SJSA1 (cell line): ENCODE results near the gene PRDM2. TPM values are rescaled to one million over a fixed set of nuclear protein-coding genes. Genes with fewer than 3 reads are reported as not detected.

Experiments used
- DNase-seq, 2 experiments: peaks; one replicate each; pipeline ENCODE4 v3.0.0-alpha.2; 2015 to 2020; ENCODE audit warnings: low spot score in 2 of 2, low read depth in 1 of 2
- H3K27ac ChIP-seq: fragments of 250-450 bp; sonication (Bioruptor Pico); 2 replicates; pipeline ENCODE4 v1.5.1; 2020; ENCODE audit warnings: mild to moderate bottlenecking, moderate library complexity
- H3K27me3 ChIP-seq: fragments of 250-450 bp; sonication (Bioruptor Pico); replicated peaks from 2 replicates; pipeline ENCODE4 v1.5.1; 2020; ENCODE audit warnings: mild to moderate bottlenecking, moderate library complexity
- H3K36me3 ChIP-seq: fragments of 250-450 bp; sonication (Bioruptor Pico); 2 replicates; pipeline ENCODE4 v1.5.1; 2020; ENCODE audit warnings: mild to moderate bottlenecking
- H3K4me1 ChIP-seq: fragments of 250-450 bp; sonication (Bioruptor Pico); replicated peaks from 2 replicates; pipeline ENCODE4 v1.6.1; 2021; ENCODE audit warnings: mild to moderate bottlenecking
- H3K4me3 ChIP-seq: fragments of 250-450 bp; sonication (Bioruptor Pico); 2 replicates; pipeline ENCODE4 v1.5.1; 2020; ENCODE audit warnings: mild to moderate bottlenecking
- H3K9me3 ChIP-seq: fragments of 250-450 bp; sonication (Bioruptor Pico); replicated peaks from 2 replicates; pipeline ENCODE4 v1.5.1; 2020; ENCODE audit warnings: mild to moderate bottlenecking
- total RNA-seq: library from RNA; depleted of rRNA; stranded (reverse); fragments of >200 nt; shearing (Covaris generic); gene quantifications from 2 replicates; pipeline ENCODE4 v1.2.3, GENCODE V29; 2014

Gene PRDM2
- total RNA-seq, 1 experiment from 2014 or later, result 13.9 TPM

DNA sequence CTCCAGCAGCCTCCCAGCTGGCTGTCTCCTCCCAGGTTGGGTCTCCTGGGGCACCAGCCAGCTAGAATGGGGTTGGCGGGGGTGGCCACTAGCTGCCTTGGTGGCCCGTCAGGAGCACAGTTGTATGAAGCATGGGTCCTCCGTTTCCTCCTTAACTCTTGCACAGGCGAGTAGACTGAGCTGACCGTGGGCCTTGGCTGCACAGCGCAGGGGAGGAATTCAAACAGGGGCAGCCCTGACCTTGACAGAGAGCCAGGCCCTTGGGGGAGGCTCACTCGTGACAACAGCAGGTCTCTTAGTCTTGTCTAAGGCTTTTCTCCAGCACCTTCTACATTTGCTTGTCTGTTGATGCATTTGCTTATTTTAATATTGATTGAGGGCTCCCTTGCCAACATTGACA lies 114.1 kb downstream of the PRDM2 start:
- no peak overlapping the region for H3K27ac ChIP-seq
- no peaks in the 10 kb centered on the region for H3K4me1 ChIP-seq
- no peaks in the 10 kb centered on the region for H3K9me3 ChIP-seq
- DNase-seq, result no peak
- H3K4me3 ChIP-seq, result no peak overlapping the region
- no peaks in the 10 kb centered on the region for H3K36me3 ChIP-seq
- no peaks in the 10 kb centered on the region for H3K27me3 ChIP-seq

DNA sequence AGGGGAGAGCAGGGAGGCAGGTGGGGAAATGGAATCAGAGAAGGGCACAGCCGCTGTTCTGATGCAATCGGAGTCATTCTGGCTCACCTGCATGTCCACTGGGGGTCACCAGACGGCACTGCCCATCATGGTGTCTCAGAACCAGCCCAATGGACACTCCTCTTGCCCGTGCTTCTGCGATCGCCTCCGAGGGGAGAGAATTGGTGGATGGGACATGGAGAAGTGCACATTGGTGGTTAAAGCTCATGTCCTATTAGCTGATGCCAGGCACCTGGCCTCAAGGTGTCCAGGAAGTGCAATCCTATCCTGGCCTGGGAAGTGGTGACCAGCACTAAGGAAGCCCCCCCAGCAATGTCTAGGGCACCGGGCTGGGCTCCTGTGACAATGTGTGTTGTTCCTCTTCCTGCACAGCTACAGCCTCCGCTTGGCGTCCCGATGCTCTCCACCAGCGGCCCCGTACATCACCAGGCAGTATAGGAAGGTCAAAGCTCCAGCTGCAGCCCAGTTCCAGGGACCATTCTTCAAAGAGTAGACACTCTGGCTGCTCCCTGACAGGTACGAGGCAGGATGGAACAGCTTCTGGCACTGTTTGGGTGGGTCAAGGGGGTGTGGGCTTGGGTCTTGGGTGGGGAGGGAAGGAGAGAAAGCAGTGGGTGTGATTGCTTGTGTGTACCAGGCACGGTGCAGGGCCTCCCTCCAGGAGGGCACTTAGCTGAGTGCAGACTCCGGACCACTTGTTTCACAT lies 116.2 kb downstream of the PRDM2 start:
- Histone ChIP-seq H3K27ac (no peak overlapping the region), H3K27me3 (no peaks in the 10 kb centered on the region), H3K36me3 (no peaks in the 10 kb centered on the region), H3K4me1 (no peaks in the 10 kb centered on the region), H3K9me3 (no peaks in the 10 kb centered on the region), H3K4me3 (no peak overlapping the region)
- DNase-seq, result no peak

DNA sequence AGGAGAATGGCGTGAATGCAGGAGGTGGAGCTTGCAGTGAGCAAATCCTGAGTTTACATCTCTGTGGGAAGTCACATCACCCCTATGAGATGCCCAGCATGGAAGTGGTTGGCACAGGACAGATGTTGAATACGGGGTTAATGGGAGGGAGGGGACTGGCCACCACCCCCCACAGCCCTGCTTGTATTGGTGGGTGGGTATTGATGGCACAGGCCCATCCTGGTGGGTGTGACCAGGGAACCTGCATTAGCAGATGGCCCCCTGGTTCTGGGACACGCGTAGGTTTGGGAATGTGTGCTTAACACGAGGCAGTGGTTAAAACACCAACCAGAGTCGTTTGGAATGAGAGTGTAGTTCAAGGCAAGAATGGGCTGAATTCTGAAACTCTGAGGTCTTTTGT lies 117.9 kb downstream of the PRDM2 start:
- Histone ChIP-seq H3K4me3 (no peak overlapping the region), H3K36me3 (no peaks in the 10 kb centered on the region), H3K27ac (no peak overlapping the region), H3K4me1 (no peaks in the 10 kb centered on the region), H3K27me3 (no peaks in the 10 kb centered on the region), H3K9me3 (no peaks in the 10 kb centered on the region)
- DNase-seq, result no peak

DNA sequence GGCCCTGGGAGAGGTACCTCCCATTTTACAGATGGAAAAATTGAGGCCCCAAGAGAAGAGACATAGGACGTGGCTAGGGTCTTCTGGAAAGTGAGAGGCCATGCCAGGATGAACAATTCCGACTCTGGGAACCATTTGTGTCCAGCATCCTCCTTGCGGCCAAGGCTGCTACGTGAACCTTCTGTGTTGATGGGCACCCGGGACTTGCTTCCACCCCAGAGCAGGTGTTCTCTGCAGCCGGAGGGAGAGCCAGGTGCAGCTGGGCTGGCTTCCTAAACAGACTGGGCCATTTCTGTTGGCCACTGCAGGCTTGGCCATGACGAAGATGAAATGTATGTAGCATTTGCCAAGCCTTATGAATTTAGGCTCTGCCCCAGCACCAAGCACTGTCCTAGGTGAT lies 118.9 kb downstream of the PRDM2 start:
- no peaks in the 10 kb centered on the region for H3K4me1 ChIP-seq
- H3K4me3 ChIP-seq, result no peak overlapping the region
- no peaks in the 10 kb centered on the region for H3K27me3 ChIP-seq
- DNase-seq, result peak in 1 of 2 experiments; percentile 32
- no peak overlapping the region for H3K27ac ChIP-seq
- no peaks in the 10 kb centered on the region for H3K36me3 ChIP-seq
- H3K9me3 ChIP-seq, result no peaks in the 10 kb centered on the region

DNA sequence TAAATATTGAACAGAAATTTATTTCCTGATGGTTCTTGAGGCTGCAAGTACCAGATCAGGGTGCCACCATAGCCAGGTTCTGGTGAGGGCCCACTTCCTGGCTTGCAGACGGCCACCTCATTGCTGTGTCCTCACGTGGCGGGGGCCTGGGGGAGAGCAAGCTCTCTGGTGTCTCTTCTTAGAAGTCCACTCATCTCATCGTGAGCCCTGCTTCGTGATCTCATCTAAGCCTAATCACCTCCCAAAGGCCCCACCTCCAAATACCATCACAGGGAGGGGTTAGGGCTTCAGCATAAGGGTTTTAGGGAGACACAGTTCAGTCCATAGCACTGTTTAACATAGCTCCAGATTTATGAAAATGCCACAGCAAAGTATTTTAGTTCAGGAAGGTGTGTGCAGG lies 119.7 kb downstream of the PRDM2 start:
- H3K27me3 ChIP-seq, result no peaks in the 10 kb centered on the region

DNA sequence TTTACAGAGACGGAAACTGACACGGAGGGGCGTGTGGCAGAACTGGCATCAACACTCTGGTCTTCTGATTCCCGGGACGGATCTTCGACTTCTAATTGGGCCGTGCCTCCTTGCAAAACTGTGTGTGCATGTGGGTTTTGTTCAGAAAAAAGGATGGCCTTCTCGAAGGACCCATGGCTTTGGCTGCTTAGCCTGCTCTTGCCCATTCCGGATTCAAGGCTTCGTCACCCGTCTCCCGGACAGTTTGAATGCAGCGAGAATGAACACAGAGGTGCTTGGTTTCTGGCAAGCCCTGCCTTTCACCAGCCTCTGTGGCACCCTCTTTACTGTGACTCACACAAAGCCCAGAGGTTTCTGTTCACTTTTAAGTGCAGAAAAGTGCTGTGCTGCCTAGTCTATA lies 120.1 kb downstream of the PRDM2 start:
- no peak overlapping the region for H3K4me3 ChIP-seq
- no peaks in the 10 kb centered on the region for H3K4me1 ChIP-seq
- peak in 1 of 2 experiments; percentile 21 for DNase-seq
- H3K9me3 ChIP-seq, result no peaks in the 10 kb centered on the region
- H3K36me3 ChIP-seq, result no peaks in the 10 kb centered on the region
- no peaks in the 10 kb centered on the region for H3K27me3 ChIP-seq
- H3K27ac ChIP-seq, result no peak overlapping the region

More for the DNA sequence above, 119.7 kb downstream of the PRDM2 start:
- Histone ChIP-seq H3K4me1 (no peaks in the 10 kb centered on the region), H3K4me3 (no peak overlapping the region), H3K36me3 (no peaks in the 10 kb centered on the region), H3K27ac (no peak overlapping the region), H3K9me3 (no peaks in the 10 kb centered on the region)
- peak in 1 of 2 experiments; percentile 26 for DNase-seq

DNA sequence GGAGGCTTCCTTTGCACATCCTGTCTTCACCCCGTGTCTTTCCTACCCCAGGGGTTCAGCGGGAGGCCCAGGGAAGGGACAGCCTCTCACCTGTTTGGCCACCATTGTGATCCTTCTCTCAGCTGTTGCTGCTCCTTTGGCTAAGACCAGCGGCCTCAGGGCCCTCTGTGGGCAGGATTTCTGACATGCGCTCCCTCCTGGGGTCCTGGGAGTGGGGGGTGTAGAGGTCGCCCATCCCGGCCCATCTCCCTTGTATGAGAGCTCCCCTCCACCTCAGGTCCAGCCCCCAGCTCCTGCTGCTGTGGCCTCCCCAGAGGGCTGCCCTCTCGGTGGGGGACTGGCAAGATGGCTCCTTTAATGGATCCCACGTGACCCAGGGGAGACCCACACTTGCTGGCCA lies 120.5 kb downstream of the PRDM2 start:
- H3K4me3 ChIP-seq, result no peak overlapping the region
- peak in 1 of 2 experiments; percentile 17 for DNase-seq
- no peak overlapping the region for H3K27ac ChIP-seq
- no peaks in the 10 kb centered on the region for H3K9me3 ChIP-seq
- no peaks in the 10 kb centered on the region for H3K36me3 ChIP-seq
- H3K27me3 ChIP-seq, result no peaks in the 10 kb centered on the region
- no peaks in the 10 kb centered on the region for H3K4me1 ChIP-seq

DNA sequence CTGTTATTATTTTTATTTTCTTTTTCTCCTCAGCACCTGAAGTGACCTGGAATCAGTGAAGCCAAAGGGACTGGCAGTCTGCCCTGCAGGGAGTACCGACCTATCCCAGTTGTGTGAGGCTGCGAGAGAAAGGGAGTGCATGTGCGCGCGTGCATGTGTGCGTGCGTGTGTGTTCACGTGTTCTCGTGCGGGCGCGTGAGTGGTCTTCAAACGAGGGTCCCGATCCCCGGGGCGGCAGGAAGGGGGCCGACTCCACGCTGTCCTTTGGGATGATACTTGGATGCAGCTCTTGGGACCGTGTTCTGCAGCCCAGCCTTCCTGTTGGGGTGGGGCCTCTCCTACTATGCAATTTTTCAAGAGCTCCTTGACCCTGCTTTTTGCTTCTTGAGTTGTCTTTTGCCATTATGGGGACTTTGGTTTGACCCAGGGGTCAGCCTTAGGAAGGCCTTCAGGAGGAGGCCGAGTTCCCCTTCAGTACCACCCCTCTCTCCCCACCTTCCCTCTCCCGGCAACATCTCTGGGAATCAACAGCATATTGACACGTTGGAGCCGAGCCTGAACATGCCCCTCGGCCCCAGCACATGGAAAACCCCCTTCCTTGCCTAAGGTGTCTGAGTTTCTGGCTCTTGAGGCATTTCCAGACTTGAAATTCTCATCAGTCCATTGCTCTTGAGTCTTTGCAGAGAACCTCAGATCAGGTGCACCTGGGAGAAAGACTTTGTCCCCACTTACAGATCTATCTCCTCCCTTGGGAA lies 123.3 kb downstream of the PRDM2 start:
- Histone ChIP-seq H3K27me3 (no peaks in the 10 kb centered on the region), H3K9me3 (no peaks in the 10 kb centered on the region), H3K36me3 (no peaks in the 10 kb centered on the region), H3K4me3 (no peak overlapping the region), H3K27ac (no peak overlapping the region), H3K4me1 (no peaks in the 10 kb centered on the region)
- peak in 1 of 2 experiments; percentile 28 for DNase-seq

DNA sequence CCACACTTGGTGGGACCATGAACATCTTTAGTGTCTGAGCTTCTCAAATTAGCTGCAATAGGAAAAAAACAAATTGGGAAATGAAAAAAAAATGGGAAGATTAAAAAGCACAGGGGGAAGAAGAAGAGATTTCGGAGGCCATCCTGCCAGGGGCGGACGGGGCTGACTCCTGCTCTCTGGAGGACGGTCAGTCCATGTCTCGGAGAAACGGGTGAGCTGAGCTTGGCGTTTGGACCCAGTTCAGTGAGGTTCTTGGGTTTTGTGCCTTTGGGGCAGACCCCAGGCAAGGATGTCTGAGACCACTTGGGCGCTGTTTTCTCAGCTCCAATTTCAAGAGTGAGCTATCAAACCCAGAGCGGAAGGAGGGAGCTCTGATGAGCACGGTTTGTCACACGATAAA lies 123.9 kb downstream of the PRDM2 start:
- peak in 1 of 2 experiments; percentile 32 for DNase-seq
- no peaks in the 10 kb centered on the region for H3K4me1 ChIP-seq
- H3K36me3 ChIP-seq, result no peaks in the 10 kb centered on the region

DNA sequence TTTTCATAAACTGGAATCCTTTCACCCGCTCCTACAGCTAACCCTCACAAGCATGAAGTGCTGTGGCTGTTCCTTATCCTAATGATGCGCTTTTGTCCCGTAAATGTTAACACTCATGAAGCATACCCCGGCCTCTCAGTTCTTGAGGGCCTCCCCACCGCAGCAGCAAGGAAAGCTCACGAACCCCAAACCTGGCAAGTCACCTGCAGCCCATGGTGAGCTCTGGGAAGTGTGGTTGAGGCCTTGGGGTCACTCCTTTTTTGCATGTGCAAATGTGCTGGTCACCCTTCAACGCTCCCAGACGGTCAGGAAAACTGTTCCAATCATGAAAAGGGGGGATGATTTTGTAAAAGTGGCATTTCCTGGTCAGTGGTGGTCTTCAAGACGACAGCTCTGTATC lies 124.6 kb downstream of the PRDM2 start:
- peak in 1 of 2 experiments; percentile 24 for DNase-seq
- H3K27ac ChIP-seq, result no peak overlapping the region
- H3K36me3 ChIP-seq, result no peaks in the 10 kb centered on the region
- H3K27me3 ChIP-seq, result no peaks in the 10 kb centered on the region
- no peak overlapping the region for H3K4me3 ChIP-seq
- H3K4me1 ChIP-seq, result no peaks in the 10 kb centered on the region
- H3K9me3 ChIP-seq, result no peaks in the 10 kb centered on the region

More for the DNA sequence above, 123.9 kb downstream of the PRDM2 start:
- Histone ChIP-seq H3K9me3 (no peaks in the 10 kb centered on the region), H3K4me3 (no peak overlapping the region), H3K27ac (no peak overlapping the region), H3K27me3 (no peaks in the 10 kb centered on the region)

DNA sequence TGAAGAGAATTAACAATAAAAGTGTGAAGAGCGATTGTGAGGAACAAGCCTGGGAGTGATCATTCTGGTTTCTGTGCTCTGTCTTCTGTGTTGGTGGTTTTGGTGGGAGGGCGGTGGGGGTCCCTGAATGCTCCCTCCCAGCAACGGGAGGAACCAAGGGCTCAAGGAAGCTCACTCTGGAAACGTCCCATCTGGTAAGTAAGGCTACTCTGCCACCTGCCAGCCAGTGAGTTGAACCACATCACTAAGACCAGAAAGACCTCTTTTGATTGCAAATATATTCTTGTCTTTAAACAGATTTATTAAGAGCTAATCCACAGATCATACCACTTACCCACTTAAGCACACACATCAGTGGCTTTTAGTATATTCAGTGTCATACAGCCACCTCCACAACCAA lies 125.0 kb downstream of the PRDM2 start:
- no peaks in the 10 kb centered on the region for H3K9me3 ChIP-seq
- DNase-seq, result no peak
- H3K4me3 ChIP-seq, result no peak overlapping the region
- H3K27me3 ChIP-seq, result no peaks in the 10 kb centered on the region
- no peaks in the 10 kb centered on the region for H3K36me3 ChIP-seq
- H3K4me1 ChIP-seq, result no peaks in the 10 kb centered on the region
- no peak overlapping the region for H3K27ac ChIP-seq

DNA sequence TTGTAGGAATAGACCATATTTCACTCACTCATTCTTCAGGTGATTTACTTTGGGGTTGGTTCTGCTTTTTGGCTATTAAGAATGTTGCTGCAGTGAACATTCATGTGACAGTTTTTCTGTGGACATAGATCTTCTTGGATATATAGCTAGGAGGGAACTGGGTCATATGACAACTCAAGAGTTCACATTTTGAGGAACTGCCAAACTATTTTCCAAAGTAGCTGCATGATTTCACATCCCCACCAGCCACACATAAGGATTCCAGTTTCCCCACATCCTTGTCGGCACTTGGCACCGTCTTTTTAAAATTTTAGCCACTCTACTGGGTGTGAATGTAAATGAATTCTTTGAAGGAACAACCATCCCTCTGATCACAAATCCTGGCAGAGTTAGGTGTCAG lies 126.0 kb downstream of the PRDM2 start:
- Histone ChIP-seq H3K36me3 (no peaks in the 10 kb centered on the region), H3K27ac (no peak overlapping the region), H3K9me3 (no peaks in the 10 kb centered on the region), H3K4me1 (no peaks in the 10 kb centered on the region), H3K27me3 (no peaks in the 10 kb centered on the region), H3K4me3 (no peak overlapping the region)
- DNase-seq, result no peak

DNA sequence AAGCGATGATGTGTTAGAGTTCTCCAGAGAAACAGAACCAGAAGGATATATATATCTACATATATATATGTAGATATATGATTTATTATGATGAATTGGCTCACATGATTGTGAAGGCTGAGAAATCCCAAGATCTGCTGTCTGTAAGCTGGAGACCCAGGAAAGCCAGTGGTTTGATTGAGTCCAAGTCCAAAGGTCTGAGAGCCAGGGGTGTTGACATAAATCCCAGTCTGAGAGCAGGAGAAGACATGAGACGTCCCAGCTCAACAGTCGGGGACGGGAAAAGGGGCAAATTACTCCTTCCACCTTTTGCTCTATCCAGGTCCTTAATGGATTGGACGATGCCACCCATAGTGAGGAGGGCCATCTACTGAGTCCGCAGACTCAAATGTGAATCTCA lies 126.6 kb downstream of the PRDM2 start:
- no peaks in the 10 kb centered on the region for H3K36me3 ChIP-seq
- no peaks in the 10 kb centered on the region for H3K9me3 ChIP-seq
- no peak for DNase-seq
- H3K4me3 ChIP-seq, result no peak overlapping the region
- no peak overlapping the region for H3K27ac ChIP-seq
- H3K27me3 ChIP-seq, result no peaks in the 10 kb centered on the region
- no peaks in the 10 kb centered on the region for H3K4me1 ChIP-seq

DNA sequence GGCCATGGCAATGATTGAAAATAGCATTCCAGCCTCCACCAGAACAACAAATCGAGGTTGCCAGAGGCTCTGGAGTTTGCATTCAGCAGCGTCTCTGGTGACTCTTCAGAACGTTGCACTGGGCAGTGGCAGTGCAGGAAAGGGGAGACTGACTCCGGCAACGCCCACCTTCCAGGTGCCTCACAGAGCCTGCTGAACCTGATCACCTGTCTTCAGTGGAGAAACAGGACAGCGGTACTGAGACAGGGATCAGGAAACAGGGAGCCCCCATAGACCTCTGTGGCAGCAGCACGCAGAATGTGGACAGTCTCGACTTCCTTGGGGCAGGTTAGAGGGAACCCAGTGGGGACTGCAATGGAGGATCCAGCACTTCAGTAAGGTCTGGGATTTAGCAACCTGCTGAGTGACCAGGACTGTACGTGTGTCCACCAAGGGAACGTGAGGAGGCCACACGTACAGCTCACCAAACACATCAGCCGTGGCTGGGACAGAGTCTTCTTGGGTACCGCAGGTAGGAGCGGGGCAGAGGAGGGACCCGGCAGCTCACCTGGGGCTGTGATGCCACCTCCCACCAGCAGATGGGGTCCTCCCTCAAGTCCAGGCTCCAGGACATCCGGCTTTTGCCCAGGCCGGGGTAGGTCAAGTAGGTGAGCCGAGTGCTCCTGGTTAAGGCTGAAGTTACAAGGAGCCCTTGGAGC lies 128.6 kb downstream of the PRDM2 start:
- no peak overlapping the region for H3K27ac ChIP-seq
- H3K4me1 ChIP-seq, result no peaks in the 10 kb centered on the region
- DNase-seq, result no peak
- H3K4me3 ChIP-seq, result no peak overlapping the region
- H3K36me3 ChIP-seq, result no peaks in the 10 kb centered on the region
- no peaks in the 10 kb centered on the region for H3K27me3 ChIP-seq
- no peaks in the 10 kb centered on the region for H3K9me3 ChIP-seq
